DND-41 (cell line): Measurements from ENCODE around the gene FBXO3.

Experiments
- CTCF ChIP-seq: IDR thresholded peaks from 2 replicates; pipeline ENCODE4 v1.5.1; 2012; ENCODE audit warnings: borderline replicate concordance, low read length, moderate library complexity, mild to moderate bottlenecking; ENCODE audit not compliant: poor library complexity, severe bottlenecking; ENCODE audit errors: extremely low read depth
- EZH2 ChIP-seq: IDR thresholded peaks from 3 replicates; pipeline ENCODE4 v1.6.1; 2012; ENCODE audit warnings: borderline replicate concordance, low read depth, mild to moderate bottlenecking, moderate library complexity, low read length, inconsistent platforms; ENCODE audit not compliant: severe bottlenecking

- no peak for TF ChIP-seq EZH2
- TF ChIP-seq CTCF = no peak
Observed at GRCh38 chr11:33778675-33779074, 4.4 kb upstream of the FBXO3 start.
